Transverse colon (tissue), 4 donors: ENCODE data around the gene COPZ2. TPM values are rescaled to one million over a fixed set of nuclear protein-coding genes. Genes with fewer than 3 reads are reported as not detected.
"Not testable (repeated sequence)": the region's sequence is repeated elsewhere in the genome, so short reads cannot be mapped to it uniquely, and the experiment has no call there.

Experiments used
- DNase-seq: peaks from one replicate; pipeline ENCODE4 v3.0.0-alpha.2; 2019
- H3K27ac ChIP-seq, 4 donors: fragments of 200-600 bp; sonication (generic); 2 replicates each; pipeline ENCODE4 v1.5.1; 2016 to 2018; ENCODE audit warnings: inconsistent platforms in 4 of 4
- H3K27me3 ChIP-seq: fragments of 200-600 bp; sonication (generic); 2 replicates; pipeline ENCODE4 v1.5.1; 2017; ENCODE audit warnings: inconsistent platforms
- H3K36me3 ChIP-seq, 4 donors: fragments of 200-600 bp; sonication (generic); 2 replicates each; pipeline ENCODE4 v1.5.1; 2017 to 2019; ENCODE audit warnings: inconsistent platforms in 4 of 4
- H3K4me1 ChIP-seq, 4 donors: fragments of 200-600 bp; sonication (generic); 2 replicates each; pipeline ENCODE4 v1.5.1; 2017 to 2020; ENCODE audit warnings: inconsistent platforms in 4 of 4
- H3K4me3 ChIP-seq, 4 donors: fragments of 200-600 bp; sonication (generic); 1 replicate in 1 of 4; 2 replicates in 3 of 4; pipeline versions ENCODE4 v1.5.1 to v1.6.1; 2017 to 2019; ENCODE audit warnings: inconsistent platforms in 4 of 4
- H3K9me3 ChIP-seq, 2 donors: fragments of 200-600 bp; sonication (generic); 2 replicates each; pipeline ENCODE4 v1.5.1; 2017 to 2019; ENCODE audit warnings: inconsistent platforms in 2 of 2
- EP300 ChIP-seq: sonication (generic); formaldehyde crosslinking; IDR thresholded peaks from one replicate; pipeline ENCODE4 v1.6.1; 2017; ENCODE audit warnings: antibody characterized with exemption, low read depth
- POLR2A ChIP-seq: fragments of 450-650 bp; IDR thresholded peaks from one replicate; pipeline ENCODE4 v1.6.1; 2016; ENCODE audit warnings: antibody characterized with exemption, mild to moderate bottlenecking, moderate library complexity
- POLR2AphosphoS5 ChIP-seq, 3 donors: sonication (generic); formaldehyde crosslinking; IDR thresholded peaks; one replicate each; pipeline ENCODE4 v1.6.1; 2016; ENCODE audit warnings: antibody characterized with exemption in 3 of 3
- WGBS, 2 donors: methylation state at CpG; one replicate each; pipeline ENCODE4 v1.1.5; 2018; ENCODE audit warnings: low coverage in 1 of 2; 5-methylcytosine and 5-hydroxymethylcytosine counted together
- in situ Hi-C, 4 donors: fragments of 200-750 bp; cut with MboI; loops; one replicate each; pipeline versions ENCODE4 v1.15.0 to v1.15.1; 2017; ENCODE audit warnings: low sequenced_read_pairs in 3 of 4, low pct_ligation_motif_present in 1 of 4, low pct_unique_long_range_greater_than_20kb in 1 of 4
- intact Hi-C: fragments of 100-400 bp; cut with DNase I; formaldehyde crosslinking; loops from one replicate; pipeline ENCODE4 v1.15.1; 2023; ENCODE audit warnings: low total_unique reads
- total RNA-seq, 4 donors: library from RNA; depleted of rRNA; stranded (reverse); fragments of >200 nt; gene quantifications; one replicate each; pipeline ENCODE4 v1.1.0, GENCODE V29; 2016
- TF ChIP-seq, protein P1 (sequence below), 5 experiments: fragments of 200-600 bp in 3 of 5; fragments of 450-650 bp in 2 of 5; sonication (generic) in 3 of 5; IDR thresholded peaks; 1 replicate in 2 of 5; 2 replicates in 3 of 5; pipeline ENCODE4 v1.5.1; 2016 to 2017; ENCODE audit warnings: antibody characterized with exemption in 5 of 5, inconsistent platforms in 3 of 5, mild to moderate bottlenecking in 2 of 5, moderate library complexity in 1 of 5

COPZ2 gene
- total RNA-seq, 4 donors from 2014 or later = 6.0 to 11.2 (median 8.3) TPM

GRCh38 chr17:48068491-48068961 is 30.9 kb upstream of the COPZ2 start:
- Histone ChIP-seq H3K27me3 (no peaks in the 10 kb centered on the region), H3K36me3 (peaks cover 0 to 5% (median 3%) of the 10 kb centered on the region in 4 donors), H3K27ac (no peak overlapping the region), H3K4me1 (no peaks in the 10 kb centered on the region), H3K4me3 (no peak overlapping the region), H3K9me3 (no peaks in the 10 kb centered on the region)
- TF ChIP-seq POLR2A (no peak), EP300 (no peak), POLR2AphosphoS5 (IDR thresholded peaks at IDR 0.05) (no peak)
- TF ChIP-seq, protein P1, sequence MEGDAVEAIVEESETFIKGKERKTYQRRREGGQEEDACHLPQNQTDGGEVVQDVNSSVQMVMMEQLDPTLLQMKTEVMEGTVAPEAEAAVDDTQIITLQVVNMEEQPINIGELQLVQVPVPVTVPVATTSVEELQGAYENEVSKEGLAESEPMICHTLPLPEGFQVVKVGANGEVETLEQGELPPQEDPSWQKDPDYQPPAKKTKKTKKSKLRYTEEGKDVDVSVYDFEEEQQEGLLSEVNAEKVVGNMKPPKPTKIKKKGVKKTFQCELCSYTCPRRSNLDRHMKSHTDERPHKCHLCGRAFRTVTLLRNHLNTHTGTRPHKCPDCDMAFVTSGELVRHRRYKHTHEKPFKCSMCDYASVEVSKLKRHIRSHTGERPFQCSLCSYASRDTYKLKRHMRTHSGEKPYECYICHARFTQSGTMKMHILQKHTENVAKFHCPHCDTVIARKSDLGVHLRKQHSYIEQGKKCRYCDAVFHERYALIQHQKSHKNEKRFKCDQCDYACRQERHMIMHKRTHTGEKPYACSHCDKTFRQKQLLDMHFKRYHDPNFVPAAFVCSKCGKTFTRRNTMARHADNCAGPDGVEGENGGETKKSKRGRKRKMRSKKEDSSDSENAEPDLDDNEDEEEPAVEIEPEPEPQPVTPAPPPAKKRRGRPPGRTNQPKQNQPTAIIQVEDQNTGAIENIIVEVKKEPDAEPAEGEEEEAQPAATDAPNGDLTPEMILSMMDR (IDR thresholded peaks at IDR 0.05) = peak in 4 of 5 experiments; percentile 24 to 33 (median 28)
- intact Hi-C loops (no loop called here), in situ Hi-C loops (no loop called here)
- WGBS, 2 donors = 73 to 77% methylated on average over 2 to 3 of the region's 3 CpGs
- no peak for DNase-seq

DNA sequence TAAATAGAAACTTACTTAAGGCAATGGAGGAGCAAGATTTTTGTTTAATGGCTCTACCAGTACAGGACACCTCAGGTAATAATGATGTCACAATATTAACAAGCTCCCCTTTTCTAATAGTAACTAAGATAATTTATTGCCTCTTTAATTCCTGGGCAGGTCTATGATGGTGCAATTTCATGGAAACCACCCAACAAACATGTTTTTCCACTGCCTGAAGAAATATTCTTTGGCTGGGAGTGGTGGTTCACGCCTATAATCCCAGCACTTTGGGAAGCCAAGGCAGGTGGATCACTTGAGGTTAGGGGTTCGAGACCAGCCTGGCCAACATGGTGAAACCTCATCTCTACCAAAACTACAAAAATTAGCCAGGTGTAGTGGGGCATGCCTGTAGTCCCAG is 30.2 kb upstream of the COPZ2 start:
- H3K36me3 ChIP-seq, intact Hi-C loops, H3K27me3 ChIP-seq, H3K27ac ChIP-seq, H3K9me3 ChIP-seq, H3K4me1 ChIP-seq, H3K4me3 ChIP-seq, in situ Hi-C loops, DNase-seq: not testable (repeated sequence)
- 87% methylated on average over 2 of the region's 2 CpGs; no CpG with 5 or more reads in 1 of the 2 donors for WGBS, 2 donors

GRCh38 chr17:48067245-48067644 is 29.6 kb upstream of the COPZ2 start:
- in situ Hi-C loops (no loop called here), intact Hi-C loops (no loop called here)
- no peak for TF ChIP-seq POLR2A
- no peak for TF ChIP-seq POLR2AphosphoS5 (IDR thresholded peaks at IDR 0.05)
- no peak for TF ChIP-seq EP300
- TF ChIP-seq, protein P1 (IDR thresholded peaks at IDR 0.05) = no peak
- DNase-seq = no peak
- no peak overlapping the region for H3K4me3 ChIP-seq
- no peaks in the 10 kb centered on the region for H3K27me3 ChIP-seq
- H3K4me1 ChIP-seq = no peaks in the 10 kb centered on the region
- no peak overlapping the region for H3K27ac ChIP-seq
- WGBS, 2 donors = 100% methylated on average over 3 of the region's 3 CpGs
- peaks cover 0 to 13% (median 6%) of the 10 kb centered on the region in 4 donors for H3K36me3 ChIP-seq
- no peaks in the 10 kb centered on the region for H3K9me3 ChIP-seq

DNA sequence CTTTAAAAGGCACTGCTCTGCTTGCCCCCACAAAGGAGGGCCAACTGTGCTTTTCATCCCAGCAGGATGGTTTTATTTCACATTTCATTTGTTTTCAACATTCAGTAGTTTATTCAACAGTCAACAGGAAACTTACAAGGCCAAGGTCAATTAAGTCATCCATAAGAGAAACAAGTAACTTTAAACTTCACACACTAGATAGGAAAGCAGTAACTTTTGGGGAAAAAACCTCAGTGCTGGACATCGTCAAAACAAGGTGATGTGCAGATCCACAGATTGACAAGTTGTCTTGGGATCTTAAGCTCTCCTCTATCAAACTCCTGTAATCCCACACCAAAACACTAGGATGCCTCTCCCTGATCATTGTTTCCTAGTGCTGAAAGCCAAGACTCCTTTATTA is 29.1 kb upstream of the COPZ2 start:
- in situ Hi-C loops (no loop called here), intact Hi-C loops (no loop called here)
- 83 to 89% methylated on average over 1 of the region's 1 CpG for WGBS, 2 donors

More for the DNA sequence above, 29.1 kb upstream of the COPZ2 start:
- Histone ChIP-seq H3K9me3 (no peaks in the 10 kb centered on the region), H3K36me3 (peaks cover 0 to 18% (median 9%) of the 10 kb centered on the region in 4 donors), H3K4me1 (no peaks in the 10 kb centered on the region), H3K27ac (no peak overlapping the region), H3K27me3 (no peaks in the 10 kb centered on the region), H3K4me3 (no peak overlapping the region)
- DNase-seq = no peak
- no peak for TF ChIP-seq EP300
- no peak for TF ChIP-seq POLR2AphosphoS5 (IDR thresholded peaks at IDR 0.05)
- TF ChIP-seq POLR2A = no peak
- TF ChIP-seq, protein P1 (IDR thresholded peaks at IDR 0.05) = no peak
